ENCODE data around the gene GATA5.
"Not testable (repeated sequence)": the region's sequence is repeated elsewhere in the genome, so short reads cannot be mapped to it uniquely, and the experiment has no call there.

DNA sequence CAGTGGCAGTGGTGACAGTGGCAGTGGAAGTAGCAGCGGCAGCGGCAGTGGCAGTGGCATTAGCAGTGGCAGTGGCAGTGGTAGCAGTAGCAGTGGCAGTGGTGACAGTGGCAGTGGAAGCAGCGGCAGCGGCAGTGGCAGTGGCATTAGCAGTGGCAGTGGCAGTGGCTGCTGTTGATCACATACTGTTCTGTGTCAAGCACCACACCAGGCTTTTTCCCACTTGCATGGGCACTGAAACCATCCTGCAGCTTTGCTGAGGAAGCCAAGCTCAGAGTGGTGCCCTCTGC, 49.8 kb downstream of the GATA5 start:
- TF ChIP-seq, protein P1, sequence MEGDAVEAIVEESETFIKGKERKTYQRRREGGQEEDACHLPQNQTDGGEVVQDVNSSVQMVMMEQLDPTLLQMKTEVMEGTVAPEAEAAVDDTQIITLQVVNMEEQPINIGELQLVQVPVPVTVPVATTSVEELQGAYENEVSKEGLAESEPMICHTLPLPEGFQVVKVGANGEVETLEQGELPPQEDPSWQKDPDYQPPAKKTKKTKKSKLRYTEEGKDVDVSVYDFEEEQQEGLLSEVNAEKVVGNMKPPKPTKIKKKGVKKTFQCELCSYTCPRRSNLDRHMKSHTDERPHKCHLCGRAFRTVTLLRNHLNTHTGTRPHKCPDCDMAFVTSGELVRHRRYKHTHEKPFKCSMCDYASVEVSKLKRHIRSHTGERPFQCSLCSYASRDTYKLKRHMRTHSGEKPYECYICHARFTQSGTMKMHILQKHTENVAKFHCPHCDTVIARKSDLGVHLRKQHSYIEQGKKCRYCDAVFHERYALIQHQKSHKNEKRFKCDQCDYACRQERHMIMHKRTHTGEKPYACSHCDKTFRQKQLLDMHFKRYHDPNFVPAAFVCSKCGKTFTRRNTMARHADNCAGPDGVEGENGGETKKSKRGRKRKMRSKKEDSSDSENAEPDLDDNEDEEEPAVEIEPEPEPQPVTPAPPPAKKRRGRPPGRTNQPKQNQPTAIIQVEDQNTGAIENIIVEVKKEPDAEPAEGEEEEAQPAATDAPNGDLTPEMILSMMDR (conservative IDR thresholded peaks at IDR 0.05 in 1 of 2, IDR thresholded peaks at IDR 0.05 in 1 of 2; ENCODE audit: extremely low read depth in 1 of 2, insufficient read depth in 1 of 2, low read depth in 1 of 2, low read length in 2 of 2): not testable (repeated sequence)
- not testable (repeated sequence) for TF ChIP-seq EZH2 (IDR thresholded peaks at IDR 0.05; ENCODE audit: borderline replicate concordance, low read length)
